HepG2 (cell line): ENCODE measurements around the gene GMCL2. TPM values are rescaled to one million over a fixed set of nuclear protein-coding genes. Genes with fewer than 3 reads are reported as not detected.

Experiments
- CREB1 ChIP-seq, 2 experiments: fragments of 450-650 bp in 1 of 2; IDR thresholded peaks; 2 replicates each; pipeline ENCODE4 v1.6.1; 2016 to 2017; ENCODE audit warnings: control low read depth in 1 of 2, mild to moderate bottlenecking in 1 of 2, missing compliant biosample characterization in 1 of 2, missing genetic modification characterization in 1 of 2
- HNRNPLL ChIP-seq: fragments of 200-400 bp; formaldehyde crosslinking; IDR thresholded peaks from 2 replicates; pipeline ENCODE4 v1.6.1; 2017; ENCODE audit warnings: mild to moderate bottlenecking, low read depth, low read length; ENCODE audit not compliant: poor library complexity, severe bottlenecking
- NKX3-1 ChIP-seq: sonication (generic); formaldehyde crosslinking; IDR thresholded peaks from 2 replicates; pipeline ENCODE4 v1.5.0; 2020; ENCODE audit warnings: missing genetic modification reagents
- SIX1 ChIP-seq: sonication (generic); formaldehyde crosslinking; IDR thresholded peaks from 2 replicates; pipeline ENCODE4 v1.4.0; 2020; ENCODE audit warnings: missing genetic modification reagents, borderline replicate concordance
- ZNF468 ChIP-seq: sonication (generic); formaldehyde crosslinking; IDR thresholded peaks from 2 replicates; pipeline ENCODE4 v1.8.0; 2022; ENCODE audit warnings: mild to moderate bottlenecking, moderate library complexity, missing genetic modification reagents
- ZNF557 ChIP-seq: sonication (generic); formaldehyde crosslinking; IDR thresholded peaks from 2 replicates; pipeline ENCODE4 v1.4.0; 2020; ENCODE audit warnings: missing genetic modification reagents
- ZZZ3 ChIP-seq: sonication (generic); formaldehyde crosslinking; IDR thresholded peaks from 2 replicates; pipeline ENCODE4 v1.4.0; 2020; ENCODE audit warnings: missing genetic modification reagents, mild to moderate bottlenecking, borderline replicate concordance
- polyA plus RNA-seq, 8 experiments: library from polyadenylated mRNA; depleted of rRNA in 3 of 8; stranded (reverse) in 7 of 8; unstranded in 1 of 8; fragments of >200 nt; fragmentation: Illumina TruSeq in 4 of 8; extraction: Trizol in 4 of 8; gene quantifications; 2 replicates each; pipeline versions ENCODE4 v1.2.1 to v1.2.3, GENCODE V29; 2011 to 2016; ENCODE audit warnings: low read depth in 4 of 8, missing spikeins in 1 of 8, mixed read lengths in 1 of 8; ENCODE audit not compliant: insufficient read depth in 1 of 8
- total RNA-seq, 5 experiments: library from RNA; depleted of rRNA; stranded (reverse); fragments of >200 nt; fragmentation: Illumina TruSeq; extraction: Trizol; gene quantifications; 2 replicates each; pipeline ENCODE4 v1.2.3, GENCODE V29; 2016; ENCODE audit warnings: low read depth in 1 of 5
- TF ChIP-seq, protein P1 (sequence below): sonication (generic); formaldehyde crosslinking; IDR thresholded peaks from 2 replicates; pipeline ENCODE4 v1.4.0; 2020; ENCODE audit warnings: mild to moderate bottlenecking, low read depth, missing genetic modification reagents
- TF ChIP-seq, protein P2 (sequence below): sonication (generic); formaldehyde crosslinking; IDR thresholded peaks from 2 replicates; pipeline ENCODE4 v1.5.1; 2020; ENCODE audit warnings: missing genetic modification reagents, mild to moderate bottlenecking, borderline replicate concordance

Gene GMCL2
- total and polyA plus RNA-seq, 2 of the 13 experiments (the other 11 are each of a cell fraction or from before 2014, with no cell fraction given): 0.03 TPM; not detected in 1

- peak; percentile 91 for TF ChIP-seq CREB1 (IDR thresholded peaks at IDR 0.05)
- TF ChIP-seq CREB1 (CRISPR knock-in tag; IDR thresholded peaks at IDR 0.05): peak; percentile 93
- TF ChIP-seq ZNF557 (CRISPR knock-in tag): no peak
- peak; percentile 72 for TF ChIP-seq HNRNPLL
- TF ChIP-seq, protein P1, sequence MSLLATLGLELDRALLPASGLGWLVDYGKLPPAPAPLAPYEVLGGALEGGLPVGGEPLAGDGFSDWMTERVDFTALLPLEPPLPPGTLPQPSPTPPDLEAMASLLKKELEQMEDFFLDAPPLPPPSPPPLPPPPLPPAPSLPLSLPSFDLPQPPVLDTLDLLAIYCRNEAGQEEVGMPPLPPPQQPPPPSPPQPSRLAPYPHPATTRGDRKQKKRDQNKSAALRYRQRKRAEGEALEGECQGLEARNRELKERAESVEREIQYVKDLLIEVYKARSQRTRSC (CRISPR knock-in tag): no peak
- no peak for TF ChIP-seq NKX3-1
- no peak for TF ChIP-seq SIX1 (CRISPR knock-in tag)
- TF ChIP-seq ZNF468 (CRISPR knock-in tag): no peak
- peak; percentile 22; the same call in 1 of the 2 replicates for TF ChIP-seq ZZZ3 (CRISPR knock-in tag)
- TF ChIP-seq, protein P2, sequence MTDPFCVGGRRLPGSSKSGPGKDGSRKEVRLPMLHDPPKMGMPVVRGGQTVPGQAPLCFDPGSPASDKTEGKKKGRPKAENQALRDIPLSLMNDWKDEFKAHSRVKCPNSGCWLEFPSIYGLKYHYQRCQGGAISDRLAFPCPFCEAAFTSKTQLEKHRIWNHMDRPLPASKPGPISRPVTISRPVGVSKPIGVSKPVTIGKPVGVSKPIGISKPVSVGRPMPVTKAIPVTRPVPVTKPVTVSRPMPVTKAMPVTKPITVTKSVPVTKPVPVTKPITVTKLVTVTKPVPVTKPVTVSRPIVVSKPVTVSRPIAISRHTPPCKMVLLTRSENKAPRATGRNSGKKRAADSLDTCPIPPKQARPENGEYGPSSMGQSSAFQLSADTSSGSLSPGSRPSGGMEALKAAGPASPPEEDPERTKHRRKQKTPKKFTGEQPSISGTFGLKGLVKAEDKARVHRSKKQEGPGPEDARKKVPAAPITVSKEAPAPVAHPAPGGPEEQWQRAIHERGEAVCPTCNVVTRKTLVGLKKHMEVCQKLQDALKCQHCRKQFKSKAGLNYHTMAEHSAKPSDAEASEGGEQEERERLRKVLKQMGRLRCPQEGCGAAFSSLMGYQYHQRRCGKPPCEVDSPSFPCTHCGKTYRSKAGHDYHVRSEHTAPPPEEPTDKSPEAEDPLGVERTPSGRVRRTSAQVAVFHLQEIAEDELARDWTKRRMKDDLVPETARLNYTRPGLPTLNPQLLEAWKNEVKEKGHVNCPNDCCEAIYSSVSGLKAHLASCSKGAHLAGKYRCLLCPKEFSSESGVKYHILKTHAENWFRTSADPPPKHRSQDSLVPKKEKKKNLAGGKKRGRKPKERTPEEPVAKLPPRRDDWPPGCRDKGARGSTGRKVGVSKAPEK (CRISPR knock-in tag): no peak
These were observed 33.4 kb downstream of the GMCL2 start, which contains the start of gene NHP2 (continued) for GRCh38 chr5:178153530-178154340.
